GM12801 (cell line): ENCODE results near the gene AP5Z1.

Experiments used
- TF ChIP-seq, protein P1 (sequence below): IDR thresholded peaks from one replicate; pipeline ENCODE4 v1.5.1; 2011; ENCODE audit warnings: control low read depth; ENCODE audit not compliant: insufficient read length; ENCODE audit errors: extremely low read depth

Gene AP5Z1

DNA sequence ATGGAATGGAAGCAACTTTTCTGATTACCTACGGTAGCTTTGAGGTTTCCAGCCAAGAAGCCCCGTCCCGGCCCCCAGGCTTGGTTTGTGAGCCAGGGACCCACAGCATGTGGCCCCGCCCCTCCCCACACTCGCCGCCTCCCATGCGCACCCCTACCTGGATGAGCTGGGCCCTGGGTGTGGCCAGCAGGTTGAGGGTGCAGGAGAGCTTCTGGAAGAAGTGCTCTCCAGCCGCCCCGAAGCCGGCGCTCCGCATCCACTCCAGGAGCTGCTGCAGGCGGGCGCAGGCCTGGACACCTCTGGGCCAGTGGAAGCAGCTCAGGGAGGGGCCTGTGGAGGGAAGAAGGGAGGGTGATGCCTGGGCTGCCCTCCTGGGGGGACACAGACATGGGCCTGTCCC is 39.7 kb downstream of the AP5Z1 start:
- TF ChIP-seq, protein P1, sequence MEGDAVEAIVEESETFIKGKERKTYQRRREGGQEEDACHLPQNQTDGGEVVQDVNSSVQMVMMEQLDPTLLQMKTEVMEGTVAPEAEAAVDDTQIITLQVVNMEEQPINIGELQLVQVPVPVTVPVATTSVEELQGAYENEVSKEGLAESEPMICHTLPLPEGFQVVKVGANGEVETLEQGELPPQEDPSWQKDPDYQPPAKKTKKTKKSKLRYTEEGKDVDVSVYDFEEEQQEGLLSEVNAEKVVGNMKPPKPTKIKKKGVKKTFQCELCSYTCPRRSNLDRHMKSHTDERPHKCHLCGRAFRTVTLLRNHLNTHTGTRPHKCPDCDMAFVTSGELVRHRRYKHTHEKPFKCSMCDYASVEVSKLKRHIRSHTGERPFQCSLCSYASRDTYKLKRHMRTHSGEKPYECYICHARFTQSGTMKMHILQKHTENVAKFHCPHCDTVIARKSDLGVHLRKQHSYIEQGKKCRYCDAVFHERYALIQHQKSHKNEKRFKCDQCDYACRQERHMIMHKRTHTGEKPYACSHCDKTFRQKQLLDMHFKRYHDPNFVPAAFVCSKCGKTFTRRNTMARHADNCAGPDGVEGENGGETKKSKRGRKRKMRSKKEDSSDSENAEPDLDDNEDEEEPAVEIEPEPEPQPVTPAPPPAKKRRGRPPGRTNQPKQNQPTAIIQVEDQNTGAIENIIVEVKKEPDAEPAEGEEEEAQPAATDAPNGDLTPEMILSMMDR = no peak

DNA sequence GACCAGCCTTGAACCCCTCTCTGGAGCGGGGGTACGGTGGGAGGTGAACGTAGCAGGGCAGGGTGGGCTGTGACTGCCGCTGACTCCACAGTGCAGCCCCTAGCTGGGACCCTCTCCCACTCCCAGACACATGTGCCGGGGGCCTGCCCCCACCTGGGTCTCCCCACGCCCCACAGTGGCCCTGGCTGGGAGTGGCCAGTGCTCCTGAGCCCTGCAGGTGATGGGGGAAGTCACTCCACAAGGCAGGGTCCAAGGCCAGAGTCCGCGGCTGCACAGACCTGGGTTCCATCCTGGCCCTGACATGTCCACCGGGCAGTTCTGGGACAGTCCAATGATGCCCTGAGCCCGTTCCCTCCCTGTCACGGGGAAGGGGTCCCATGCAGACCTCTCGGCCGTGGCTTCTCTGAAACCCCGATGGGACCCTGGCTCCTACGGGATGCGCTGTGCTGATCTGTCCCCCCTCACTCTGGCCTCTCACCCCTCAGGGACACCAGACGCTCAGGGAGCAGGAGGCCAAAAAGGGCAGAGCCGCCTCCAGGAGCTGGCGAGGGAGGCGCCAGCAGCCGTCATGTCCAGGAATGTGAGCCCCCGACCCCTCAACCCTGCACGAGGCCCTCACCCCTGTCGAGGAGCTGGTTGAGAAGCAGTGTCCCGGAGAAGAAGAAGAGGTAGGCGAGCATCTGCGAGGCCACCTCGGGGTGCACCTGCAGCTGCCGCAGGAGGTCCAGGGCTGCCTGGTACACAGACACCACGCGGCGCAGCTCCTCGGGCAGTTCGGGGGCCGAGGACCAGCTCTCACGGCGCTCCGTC is 40.4 kb downstream of the AP5Z1 start:
- TF ChIP-seq, protein P1 = no peak

DNA sequence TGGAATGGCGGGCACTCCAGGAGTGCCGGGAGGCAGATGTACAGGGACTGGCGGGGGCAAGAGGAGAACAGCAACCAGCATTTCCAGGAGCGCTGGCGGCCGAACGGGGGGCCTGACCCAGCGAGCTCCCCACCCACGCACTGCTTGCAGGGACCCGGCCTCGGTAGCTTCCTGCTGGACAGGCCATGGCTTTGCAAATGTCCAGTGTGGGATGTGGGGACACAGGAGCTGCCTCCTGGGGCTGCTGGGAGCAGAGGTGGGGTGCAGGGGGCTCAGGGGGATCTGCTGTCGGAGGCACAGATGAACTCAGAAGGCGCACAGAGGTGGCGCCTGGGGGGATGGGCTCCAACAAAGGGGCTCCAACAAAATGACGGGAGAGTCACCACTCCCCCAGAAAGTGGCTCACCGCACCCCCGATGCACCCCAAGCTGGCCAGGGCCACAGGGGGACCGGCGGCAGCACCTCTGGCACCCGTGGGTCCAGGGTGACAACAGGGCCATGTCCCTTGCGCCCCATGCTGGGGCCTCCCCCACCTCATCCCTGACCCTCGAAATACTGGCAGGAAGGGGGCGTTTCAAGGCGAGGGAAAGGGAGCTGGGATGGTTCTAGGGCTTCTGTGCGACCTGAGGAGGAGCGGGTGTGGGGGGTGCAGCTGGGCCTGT is 41.1 kb downstream of the AP5Z1 start:
- TF ChIP-seq, protein P1 = no peak

DNA sequence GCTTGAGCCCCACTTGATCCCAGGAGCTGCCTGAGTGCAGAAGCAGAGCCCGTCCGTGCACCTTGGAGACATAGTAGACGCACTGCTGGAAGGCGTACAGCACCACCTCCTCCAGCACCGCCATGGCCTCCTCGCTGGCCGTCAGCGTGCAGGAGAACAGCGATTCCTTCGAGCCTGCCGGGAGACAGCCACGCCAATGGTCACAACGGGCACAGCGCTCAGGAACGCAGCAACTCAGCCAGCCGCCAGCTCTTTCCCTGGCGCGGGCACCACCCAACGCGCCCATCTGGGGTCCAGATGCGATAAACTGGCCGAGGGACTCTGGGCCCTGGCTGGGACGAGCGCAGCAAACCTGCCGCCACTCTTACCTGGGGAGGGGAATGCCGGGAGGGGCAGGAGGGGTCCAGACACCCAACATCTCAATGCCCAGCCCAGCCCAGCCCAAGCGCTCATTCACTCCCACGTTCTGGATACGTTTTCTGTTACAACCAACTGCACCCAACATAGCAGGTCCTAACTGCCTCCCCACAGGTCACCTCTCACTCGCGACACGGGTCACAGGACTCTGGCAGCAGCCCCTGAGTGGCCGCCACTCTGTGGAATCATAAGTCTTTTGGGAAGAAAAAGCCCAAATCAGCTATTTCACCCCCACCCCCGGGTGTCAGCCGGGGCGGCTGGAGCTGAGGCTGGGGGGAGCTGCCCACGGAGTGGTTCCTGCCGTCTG is 41.9 kb downstream of the AP5Z1 start:
- TF ChIP-seq, protein P1 = no peak

DNA sequence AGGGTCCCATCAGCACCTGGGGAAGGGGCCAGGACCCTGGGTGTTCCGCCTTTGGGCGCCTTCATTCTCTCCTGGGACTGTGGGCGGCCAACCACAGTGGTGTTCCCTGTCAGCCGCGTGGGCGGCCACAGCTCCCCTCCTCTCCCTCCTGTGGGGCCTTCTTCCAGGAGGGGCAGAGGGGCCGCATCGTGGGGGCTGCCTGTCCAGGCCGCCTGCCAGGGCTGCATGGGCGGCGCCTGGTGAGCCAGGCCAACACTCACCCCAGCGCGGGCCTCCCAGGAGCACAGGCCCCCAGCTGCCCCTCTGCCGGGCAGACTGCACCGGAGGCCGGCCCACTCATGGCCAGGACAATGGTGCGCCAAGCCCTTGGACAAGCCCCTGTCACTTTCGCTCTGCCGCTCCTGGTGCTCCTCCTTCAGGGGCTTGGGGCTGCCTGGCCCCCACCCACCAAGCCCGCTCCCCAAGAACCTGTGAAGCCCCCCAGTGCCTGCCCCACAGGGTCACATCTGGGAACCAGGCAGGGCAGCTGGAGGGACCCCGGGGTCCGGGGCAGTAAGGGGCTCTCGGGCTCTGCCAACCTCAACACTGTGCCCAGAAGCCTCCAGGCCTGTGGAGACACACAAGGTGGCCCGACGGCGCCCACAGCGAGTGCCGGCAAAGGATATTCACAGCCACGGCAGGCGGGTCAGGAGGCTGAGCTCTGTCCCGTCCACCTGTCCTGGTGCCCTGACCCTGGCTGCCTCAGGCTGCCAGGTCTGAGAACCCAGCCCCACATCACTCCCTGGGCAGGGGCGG is 42.8 kb downstream of the AP5Z1 start:
- TF ChIP-seq, protein P1 = no peak

DNA sequence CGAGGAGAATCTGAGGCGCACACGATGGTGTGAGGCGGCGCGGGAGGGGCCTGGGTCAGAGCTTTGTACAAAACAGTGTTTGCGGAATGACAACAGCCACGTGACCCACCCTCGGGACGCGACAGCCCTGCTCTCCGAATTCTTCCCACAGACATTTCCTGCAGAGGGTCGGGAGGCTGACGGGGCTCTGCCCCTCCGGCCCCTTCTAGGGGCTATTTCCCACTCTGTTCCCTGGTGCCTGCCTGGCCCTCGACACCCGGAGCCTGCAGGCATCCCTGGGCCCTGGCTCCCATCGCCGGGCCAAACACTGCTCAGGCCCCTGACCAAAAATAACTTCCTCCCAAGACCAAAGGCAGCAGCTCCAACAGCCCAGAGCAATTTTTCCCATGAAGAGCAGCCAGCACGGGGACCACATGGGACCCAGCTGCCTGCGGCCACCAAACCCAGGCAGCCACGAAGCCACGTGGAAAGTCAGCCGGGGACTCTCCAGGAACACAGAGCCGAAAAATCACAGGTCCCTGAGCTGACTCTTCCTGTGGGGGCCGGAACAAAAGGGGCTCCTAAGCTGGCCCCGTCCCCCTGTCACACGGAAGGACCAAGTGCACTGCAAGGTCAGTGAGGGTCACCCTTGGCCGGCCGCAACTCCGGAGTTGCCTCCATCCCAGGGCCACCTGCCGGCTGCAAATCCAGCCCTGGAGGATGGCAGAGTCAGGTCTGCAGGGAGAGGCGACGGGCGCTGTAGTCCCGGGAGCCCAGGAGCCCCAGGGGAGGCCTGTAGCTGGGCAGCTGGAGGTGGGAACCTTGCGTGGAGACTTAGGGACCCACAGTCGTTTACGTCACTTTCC is 44.4 kb downstream of the AP5Z1 start:
- TF ChIP-seq, protein P1 = no peak
